Omental fat pad (tissue), 4 donors: ENCODE data around the gene DAZAP1. TPM values are rescaled to one million over a fixed set of nuclear protein-coding genes. Genes with fewer than 3 reads are reported as not detected.

Source experiments
- ATAC-seq: fragments of 150-250 bp; one replicate; pipeline ENCODE4 v1.9.1; 2016; ENCODE audit warnings: mild to moderate bottlenecking, moderate library complexity; ENCODE audit not compliant: low FRiP score
- DNase-seq: peaks from one replicate; pipeline ENCODE4 v3.0.0-alpha.2; 2019; ENCODE audit warnings: low spot score
- CTCF ChIP-seq, 3 donors: fragments of 450-650 bp; IDR thresholded peaks; one replicate each; pipeline ENCODE4 v1.5.1; 2016 to 2017; ENCODE audit warnings: antibody characterized with exemption in 3 of 3, mild to moderate bottlenecking in 3 of 3, moderate library complexity in 2 of 3
- total RNA-seq, 4 donors: library from RNA; depleted of rRNA; stranded (reverse); fragments of >200 nt; gene quantifications; one replicate each; pipeline ENCODE4 v1.1.0, GENCODE V29; 2016

DAZAP1 gene
- total RNA-seq, 4 donors from 2014 or later, result 47.3 to 55.7 (median 51.1) TPM

DNA sequence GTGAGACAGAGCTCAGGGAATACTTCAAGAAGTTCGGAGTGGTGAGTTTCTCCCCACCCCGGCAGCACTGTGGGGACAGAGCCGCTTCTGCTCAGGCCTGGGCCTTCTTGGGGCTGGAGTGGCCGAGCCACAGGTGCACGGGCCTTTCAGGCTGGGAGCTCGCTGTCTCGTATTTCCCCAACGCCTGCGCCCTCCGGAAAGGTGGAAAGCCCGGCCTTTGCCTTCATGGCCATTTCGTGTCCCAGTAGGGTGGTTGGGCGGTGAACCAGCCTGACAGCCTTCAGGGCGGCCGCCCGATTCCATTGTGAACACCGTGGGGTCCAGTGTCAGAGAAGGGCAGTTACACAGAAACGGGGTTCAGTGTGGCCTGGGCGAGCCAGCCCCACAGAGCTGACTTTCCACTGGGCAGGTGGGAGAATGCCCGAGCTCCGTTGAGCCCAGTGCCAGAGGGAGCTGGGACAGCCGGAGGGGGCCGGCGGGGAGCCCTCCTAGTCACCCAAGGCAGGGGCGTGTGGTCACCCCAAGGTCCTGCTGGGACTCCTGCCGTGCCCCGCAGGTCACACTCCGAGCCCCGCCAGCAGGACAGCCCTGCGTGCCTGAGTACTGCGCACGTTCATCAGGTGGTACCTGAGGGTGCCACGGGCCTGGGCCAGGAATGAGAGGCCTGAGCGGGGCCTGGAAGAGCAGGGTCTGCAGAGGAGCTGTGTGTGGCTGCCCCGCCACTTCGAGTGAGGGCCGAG is 14.0 kb downstream of the DAZAP1 start:
- TF ChIP-seq CTCF (IDR thresholded peaks at IDR 0.05), result no peak
- DNase-seq (no peak), ATAC-seq (no peak)

- TF ChIP-seq CTCF (IDR thresholded peaks at IDR 0.05), result no peak
- DNase-seq (no peak), ATAC-seq (no peak)
These were observed 14.5 kb downstream of the DAZAP1 start for GRCh38 chr19:1421958-1422305.

- no peak for ATAC-seq
- DNase-seq, result no peak
- no peak for TF ChIP-seq CTCF (IDR thresholded peaks at IDR 0.05)
These were observed 15.0 kb downstream of the DAZAP1 start for GRCh38 chr19:1422360-1422759.

- DNase-seq (no peak), ATAC-seq (no peak)
- no peak for TF ChIP-seq CTCF (IDR thresholded peaks at IDR 0.05)
These were observed 15.6 kb downstream of the DAZAP1 start for GRCh38 chr19:1422943-1423342.

GRCh38 chr19:1423436-1424191 is 16.2 kb downstream of the DAZAP1 start:
- no peak for ATAC-seq
- DNase-seq, result no peak
- TF ChIP-seq CTCF (IDR thresholded peaks at IDR 0.05), result no peak

DNA sequence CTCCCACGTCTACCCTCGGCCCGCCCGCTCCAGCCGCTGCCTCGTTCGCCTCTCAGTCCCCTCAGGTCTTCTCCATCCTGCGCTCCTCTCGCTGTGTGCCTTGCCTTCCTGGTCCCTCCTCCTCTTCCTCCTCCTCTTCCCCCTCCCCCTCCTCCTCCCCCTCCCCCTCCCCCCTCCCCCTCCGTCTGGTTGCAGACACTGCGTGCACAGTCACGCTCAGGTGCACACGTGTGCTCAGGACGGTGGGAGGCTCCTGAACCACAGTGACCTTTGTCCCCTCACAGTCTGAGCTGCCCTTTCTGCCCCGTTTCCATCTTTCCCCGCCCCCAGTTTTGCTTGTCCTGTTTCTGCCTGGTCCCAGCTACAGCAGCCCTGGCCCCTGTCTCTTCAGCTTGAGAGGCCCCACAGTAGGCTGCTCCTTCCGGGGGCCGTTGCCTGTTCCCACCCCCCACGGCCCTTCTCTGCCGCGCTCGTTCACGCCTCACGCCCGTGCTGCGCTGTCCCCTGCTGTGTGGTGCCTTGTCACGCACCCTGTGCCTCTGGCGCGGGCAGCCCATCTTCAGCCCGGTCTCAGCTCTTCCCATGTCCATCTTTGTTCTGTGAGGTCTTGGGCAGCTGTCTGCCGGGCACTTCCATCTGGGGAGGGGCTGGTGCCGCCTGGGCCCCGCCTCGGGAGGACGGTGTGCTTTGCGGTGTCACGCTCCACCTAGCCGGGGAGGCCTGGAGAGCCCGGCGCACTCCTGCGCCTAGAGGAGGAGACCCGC is 17.0 kb downstream of the DAZAP1 start:
- ATAC-seq (no peak), DNase-seq (no peak)

More for the DNA sequence above, 17.0 kb downstream of the DAZAP1 start:
- TF ChIP-seq CTCF (IDR thresholded peaks at IDR 0.05), result no peak
